HepG2 (cell line): ENCODE data around the gene UBFD1. TPM values are rescaled to one million over a fixed set of nuclear protein-coding genes. Genes with fewer than 3 reads are reported as not detected.

ENCODE experiments used
- ATAC-seq: fragments of 200-7000 bp; cut with Tn5 transposase; 3 replicates; pipeline ENCODE4 v1.9.1; 2020; ENCODE audit warnings: mild to moderate bottlenecking, moderate library complexity
- BruUV-seq: library from RNA; stranded (reverse); fragments of 400-500 nt; replicated peaks from 2 replicates; lab custom pipeline; 2021; lab: Mats Ljungman, UMichigan
- CTCF ChIA-PET: fragments of 300-600 bp; formaldehyde crosslinking; extraction: SDS; loops from one replicate; lab custom pipeline; 2021; ENCODE audit warnings: low total read pairs, inconsistent platforms, low intra/inter-chr PET ratio; lab: Yijun Ruan, JAX
- POLR2A ChIA-PET: fragments of 350-600 bp; sonication (Branson Sonifier 250); formaldehyde crosslinking; loops from one replicate; lab custom pipeline; 2020; ENCODE audit warnings: antibody characterized with exemption, inconsistent platforms; lab: Yijun Ruan, JAX
- DNase-seq: peaks from one replicate; pipeline ENCODE4 v3.0.0-alpha.2; 2015; ENCODE audit warnings: low spot score
- FAIRE-seq: peaks from 3 replicates; lab custom pipeline; 2011; peaks lifted over from hg19 to GRCh38; lab: Jason Lieb, UNC
- H2AFZ ChIP-seq: one replicate; pipeline ENCODE4 v1.6.1; 2011; ENCODE audit warnings: low read length, inconsistent platforms
- H3K27ac ChIP-seq: fragments of 300-600 bp; 3 replicates; pipeline ENCODE4 v1.8.0; 2011; ENCODE audit warnings: mixed run types, mild to moderate bottlenecking, mixed read lengths, low read length, inconsistent platforms; ENCODE audit not compliant: insufficient read depth; ENCODE audit errors: extremely low read length
- H3K27me3 ChIP-seq, 2 experiments: fragments of 200-600 bp in 1 of 2; 2 replicates in 1 of 2; 3 replicates in 1 of 2; pipeline versions ENCODE4 v1.6.0 to v1.8.0; 2011; ENCODE audit warnings: low read length in 2 of 2, mild to moderate bottlenecking in 2 of 2, moderate library complexity in 2 of 2, inconsistent platforms in 1 of 2; ENCODE audit not compliant: insufficient read depth in 2 of 2, control insufficient read depth in 1 of 2
- H3K36me3 ChIP-seq, 2 experiments: fragments of 200-600 bp in 1 of 2; replicated peaks in 1 of 2; 2 replicates in 1 of 2; 3 replicates in 1 of 2; pipeline versions ENCODE4 v1.5.1 to v1.8.0; 2011; ENCODE audit warnings: low read length in 2 of 2, inconsistent platforms in 1 of 2; ENCODE audit not compliant: insufficient read depth in 2 of 2, control insufficient read depth in 1 of 2
- H3K4me1 ChIP-seq: 2 replicates; pipeline ENCODE4 v1.5.1; 2012; ENCODE audit warnings: low read length, inconsistent platforms; ENCODE audit not compliant: insufficient read depth
- H3K4me2 ChIP-seq: 2 replicates; pipeline ENCODE4 v1.6.0; 2011; ENCODE audit warnings: low read depth, low read length, inconsistent platforms
- H3K4me3 ChIP-seq, 3 experiments: fragments of 200-600 bp in 1 of 3; sonication (generic), shearing (Covaris generic) in 1 of 3; replicated peaks in 1 of 3; 2 replicates each; pipeline ENCODE4 v1.5.1; 2011 to 2016; ENCODE audit warnings: low read length in 3 of 3, inconsistent platforms in 2 of 3, low read depth in 2 of 3, mild to moderate bottlenecking in 2 of 3, control low read depth in 1 of 3, mixed read lengths in 1 of 3; ENCODE audit not compliant: insufficient read depth in 1 of 3
- H3K79me2 ChIP-seq: one replicate; pipeline ENCODE4 v1.6.1; 2011; ENCODE audit warnings: low read length, inconsistent platforms; ENCODE audit not compliant: insufficient read depth
- H3K9ac ChIP-seq: 2 replicates; pipeline ENCODE4 v1.6.0; 2011; ENCODE audit warnings: mild to moderate bottlenecking, low read depth, low read length, inconsistent platforms; ENCODE audit not compliant: insufficient read depth
- H3K9me3 ChIP-seq: 2 replicates; pipeline ENCODE4 v1.5.1; 2012; ENCODE audit warnings: mild to moderate bottlenecking, low read length
- H4K20me1 ChIP-seq: 2 replicates; pipeline ENCODE4 v1.6.0; 2011; ENCODE audit warnings: inconsistent platforms, mild to moderate bottlenecking, low read length, moderate library complexity; ENCODE audit not compliant: insufficient read depth
- ETV6 ChIP-seq: sonication (generic); formaldehyde crosslinking; conservative IDR thresholded peaks from 2 replicates; pipeline ENCODE4 v1.4.0; 2020; ENCODE audit warnings: missing genetic modification reagents
- KMT2B ChIP-seq: IDR thresholded peaks from 2 replicates; pipeline ENCODE4 v1.6.1; 2016; ENCODE audit warnings: missing genetic modification reagents, missing compliant biosample characterization
- MEF2D ChIP-seq: sonication (generic); formaldehyde crosslinking; IDR thresholded peaks from 2 replicates; pipeline ENCODE4 v1.5.1; 2020; ENCODE audit warnings: mild to moderate bottlenecking, missing genetic modification reagents
- MIER3 ChIP-seq: IDR thresholded peaks from 2 replicates; pipeline ENCODE4 v1.6.1; 2016; ENCODE audit warnings: missing compliant biosample characterization, borderline replicate concordance
- NFRKB ChIP-seq: fragments of 450-650 bp; IDR thresholded peaks from 2 replicates; pipeline ENCODE4 v1.6.1; 2017
- NR2F1 ChIP-seq, 2 experiments: fragments of 450-650 bp in 1 of 2; formaldehyde crosslinking in 1 of 2; IDR thresholded peaks; 2 replicates each; pipeline versions ENCODE4 v1.5.0 to v1.6.1; 2016 to 2020; ENCODE audit warnings: mild to moderate bottlenecking in 1 of 2, missing compliant biosample characterization in 1 of 2, missing genetic modification reagents in 1 of 2, moderate library complexity in 1 of 2
- NR2F2 ChIP-seq: IDR thresholded peaks from 2 replicates; pipeline ENCODE4 v1.6.1; 2012; ENCODE audit warnings: low read depth, inconsistent platforms, borderline replicate concordance
- PLSCR1 ChIP-seq: sonication (generic); formaldehyde crosslinking; IDR thresholded peaks from 2 replicates; pipeline ENCODE4 v1.5.0; 2020; ENCODE audit warnings: missing genetic modification reagents, mild to moderate bottlenecking, borderline replicate concordance
- POLR2A ChIP-seq, 2 experiments: IDR thresholded peaks; 2 replicates each; pipeline ENCODE4 v1.6.1; 2011; ENCODE audit warnings: low read depth in 2 of 2, low read length in 2 of 2, mild to moderate bottlenecking in 1 of 2, moderate library complexity in 1 of 2; ENCODE audit not compliant: insufficient read depth in 1 of 2
- POLR2AphosphoS2 ChIP-seq: IDR thresholded peaks from 2 replicates; pipeline ENCODE4 v1.6.1; 2011; ENCODE audit warnings: low read depth, low read length, improper control_type of control experiment
- RBFOX2 ChIP-seq: fragments of 200-400 bp; formaldehyde crosslinking; IDR thresholded peaks from 2 replicates; pipeline ENCODE4 v1.6.1; 2017; ENCODE audit warnings: low read depth, mild to moderate bottlenecking, low read length
- TRIM24 ChIP-seq: sonication (generic); formaldehyde crosslinking; IDR thresholded peaks from 2 replicates; pipeline ENCODE4 v1.8.0; 2022; ENCODE audit warnings: mild to moderate bottlenecking, missing genetic modification reagents
- ZNF800 ChIP-seq: sonication (generic); formaldehyde crosslinking; IDR thresholded peaks from 2 replicates; pipeline ENCODE4 v1.4.0; 2020; ENCODE audit warnings: missing genetic modification reagents
- ZSCAN25 ChIP-seq: sonication (generic); formaldehyde crosslinking; IDR thresholded peaks from 2 replicates; pipeline ENCODE4 v1.8.0; 2022; ENCODE audit warnings: mild to moderate bottlenecking, missing genetic modification reagents
- WGBS: methylation state at CpG from one replicate; pipeline ENCODE4 v1.1.6; 2017; ENCODE audit warnings: low lambda C conversion rate; 5-methylcytosine and 5-hydroxymethylcytosine counted together
- in situ Hi-C: cut with HindIII; loops from 2 replicates; pipeline ENCODE4 v1.10.0; 2017; ENCODE audit warnings: low pct_unique_long_range_greater_than_20kb; ENCODE audit not compliant: extremely low pct_ligation_motif_present
- intact Hi-C: fragments of 100-400 bp; cut with micrococcal nuclease; formaldehyde crosslinking; loops from one replicate; pipeline ENCODE4 v1.10.0; 2022; ENCODE audit not compliant: unreplicated experiment
- polyA plus RNA-seq, 8 experiments: library from polyadenylated mRNA; depleted of rRNA in 3 of 8; stranded (reverse) in 7 of 8; unstranded in 1 of 8; fragments of >200 nt; fragmentation: Illumina TruSeq in 4 of 8; extraction: Trizol in 4 of 8; gene quantifications; 2 replicates each; pipeline versions ENCODE4 v1.2.1 to v1.2.3, GENCODE V29; 2011 to 2016; ENCODE audit warnings: low read depth in 4 of 8, missing spikeins in 1 of 8, mixed read lengths in 1 of 8; ENCODE audit not compliant: insufficient read depth in 1 of 8
- total RNA-seq, 5 experiments: library from RNA; depleted of rRNA; stranded (reverse); fragments of >200 nt; fragmentation: Illumina TruSeq; extraction: Trizol; gene quantifications; 2 replicates each; pipeline ENCODE4 v1.2.3, GENCODE V29; 2016; ENCODE audit warnings: low read depth in 1 of 5

The UBFD1 gene
- total and polyA plus RNA-seq, 2 of the 13 experiments (the other 11 are each of a cell fraction or from before 2014, with no cell fraction given) = 100 to 111 TPM

GRCh38 chr16:23561586-23561985 lies 4.1 kb downstream of the UBFD1 start (continued):
- TF ChIP-seq ZNF800 (CRISPR knock-in tag) = no peak
- no peak for TF ChIP-seq KMT2B (CRISPR knock-in tag)
- no peak for TF ChIP-seq POLR2A (IDR thresholded peaks at IDR 0.05; ENCODE audit: insufficient read depth in 1 of 2, low read depth in 2 of 2, low read length in 2 of 2)
- TF ChIP-seq NR2F2 = no peak
- no peak for TF ChIP-seq MEF2D (CRISPR knock-in tag)
- no peak for TF ChIP-seq ZSCAN25 (CRISPR knock-in tag)
- no peak for TF ChIP-seq MIER3 (CRISPR knock-in tag)
- no peak for TF ChIP-seq ETV6 (CRISPR knock-in tag)
- no peak for TF ChIP-seq NR2F1 (CRISPR knock-in tag; IDR thresholded peaks at IDR 0.05)
- TF ChIP-seq PLSCR1 = no peak

- H3K27ac ChIP-seq = no peak overlapping the region
- CTCF ChIA-PET = no interaction called here
- H3K36me3 ChIP-seq = peaks cover 50 to 84% of the 10 kb centered on the region in 2 experiments
- peaks cover 0 to 3% of the 10 kb centered on the region in 2 experiments; a peak in 1 of 5 replicates for H3K27me3 ChIP-seq
- in situ Hi-C loops (no loop called here), intact Hi-C loops (no loop called here)
- peaks cover 14% of the 10 kb centered on the region; the same call in 1 of the 2 replicates for H4K20me1 ChIP-seq
- POLR2A ChIA-PET = no interaction called here
- ATAC-seq (no peak), FAIRE-seq (no peak), DNase-seq (no peak)
- H3K4me3 ChIP-seq = no peak overlapping the region
- H3K4me1 ChIP-seq = peaks cover 26% of the 10 kb centered on the region
- H3K9me3 ChIP-seq = no peaks in the 10 kb centered on the region
- H3K79me2 ChIP-seq = peaks cover 41% of the 10 kb centered on the region
- H2AFZ ChIP-seq = no peak overlapping the region
- 97% methylated on average over 13 of the region's 13 CpGs for WGBS
- BruUV-seq = no TSS peak
- TF ChIP-seq NFRKB (no peak), RBFOX2 (peak; percentile 26), POLR2AphosphoS2 (0 out of 2 replicates have a peak, but pooled peaks have one; percentile 35), TRIM24 (CRISPR knock-in tag) (no peak)
- no peak overlapping the region for H3K9ac ChIP-seq
- H3K4me2 ChIP-seq = no peak overlapping the region
These were observed 5.0 kb downstream of the UBFD1 start for GRCh38 chr16:23562505-23562904.
